Measurements from ENCODE around the gene PTPN11.

Gene PTPN11

DNA sequence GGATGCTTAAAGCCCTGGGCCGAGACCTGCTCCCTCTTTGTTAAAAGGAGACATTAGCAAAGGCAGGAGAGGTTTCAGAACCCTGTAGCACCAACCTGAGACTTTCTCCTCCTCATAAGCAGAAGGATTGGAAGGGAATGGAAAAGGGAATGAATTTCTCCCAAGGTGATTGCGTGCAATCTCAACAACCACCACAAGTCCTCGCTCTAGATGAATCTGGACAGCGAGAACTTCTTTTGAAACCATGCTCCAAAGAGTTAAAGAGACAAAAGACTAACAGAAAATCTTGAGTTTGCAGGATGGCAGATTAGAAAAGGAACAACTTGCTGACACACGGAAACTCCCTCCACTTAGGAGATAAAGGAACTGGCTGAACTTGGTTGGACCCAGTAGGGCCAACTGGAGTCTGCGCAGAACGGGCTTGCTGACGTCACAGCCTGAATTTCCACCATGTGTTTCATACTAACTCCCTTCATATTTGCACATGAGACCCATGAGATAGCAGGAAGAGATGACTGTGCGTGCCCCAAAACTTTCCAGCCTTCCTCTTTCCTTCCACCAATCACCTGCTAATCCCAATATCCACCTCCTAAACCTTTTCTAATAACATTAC lies 137.0 kb downstream of the PTPN11 start:
- H3K27ac ChIP-seq (ENCODE audit: low read length), result no peak overlapping the region
- TF ChIP-seq, protein P1, sequence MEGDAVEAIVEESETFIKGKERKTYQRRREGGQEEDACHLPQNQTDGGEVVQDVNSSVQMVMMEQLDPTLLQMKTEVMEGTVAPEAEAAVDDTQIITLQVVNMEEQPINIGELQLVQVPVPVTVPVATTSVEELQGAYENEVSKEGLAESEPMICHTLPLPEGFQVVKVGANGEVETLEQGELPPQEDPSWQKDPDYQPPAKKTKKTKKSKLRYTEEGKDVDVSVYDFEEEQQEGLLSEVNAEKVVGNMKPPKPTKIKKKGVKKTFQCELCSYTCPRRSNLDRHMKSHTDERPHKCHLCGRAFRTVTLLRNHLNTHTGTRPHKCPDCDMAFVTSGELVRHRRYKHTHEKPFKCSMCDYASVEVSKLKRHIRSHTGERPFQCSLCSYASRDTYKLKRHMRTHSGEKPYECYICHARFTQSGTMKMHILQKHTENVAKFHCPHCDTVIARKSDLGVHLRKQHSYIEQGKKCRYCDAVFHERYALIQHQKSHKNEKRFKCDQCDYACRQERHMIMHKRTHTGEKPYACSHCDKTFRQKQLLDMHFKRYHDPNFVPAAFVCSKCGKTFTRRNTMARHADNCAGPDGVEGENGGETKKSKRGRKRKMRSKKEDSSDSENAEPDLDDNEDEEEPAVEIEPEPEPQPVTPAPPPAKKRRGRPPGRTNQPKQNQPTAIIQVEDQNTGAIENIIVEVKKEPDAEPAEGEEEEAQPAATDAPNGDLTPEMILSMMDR (IDR thresholded peaks at IDR 0.05; ENCODE audit: low read length), result no peak
- no peak for TF ChIP-seq EZH2phosphoT487 (IDR thresholded peaks at IDR 0.05; ENCODE audit: low read length)
- no peak for TF ChIP-seq EZH2 (optimal IDR thresholded peaks at IDR 0.05; ENCODE audit: low read depth, low read length)
- H3K9me2 ChIP-seq (replicated peaks; ENCODE audit: insufficient read depth, low read length), result no peaks in the 10 kb centered on the region
- no peak overlapping the region for H3K9ac ChIP-seq (ENCODE audit: low read length)
- H3K27me3 ChIP-seq (replicated peaks; ENCODE audit: insufficient read depth, low read length), result no peaks in the 10 kb centered on the region
- no peak overlapping the region for H3K4me2 ChIP-seq (ENCODE audit: low read depth, low read length)
- H3K4me1 ChIP-seq (ENCODE audit: low read length), result no peaks in the 10 kb centered on the region
- no peaks in the 10 kb centered on the region for H3F3A ChIP-seq (ENCODE audit: insufficient read depth, low read length)
- no peak for DNase-seq
- no peaks in the 10 kb centered on the region for H4K20me1 ChIP-seq (ENCODE audit: insufficient read depth, low read length)
- no peaks in the 10 kb centered on the region for H3K79me2 ChIP-seq (ENCODE audit: low read length)
- no peak overlapping the region for H3K4me3 ChIP-seq (ENCODE audit: low read length)
- no peaks in the 10 kb centered on the region for H3K9me3 ChIP-seq (replicated peaks; ENCODE audit: insufficient read depth, low read length)
- H2AFZ ChIP-seq (ENCODE audit: low read length), result no peak overlapping the region
- no peaks in the 10 kb centered on the region for H3K36me3 ChIP-seq (replicated peaks; ENCODE audit: insufficient read depth, low read length)

DNA sequence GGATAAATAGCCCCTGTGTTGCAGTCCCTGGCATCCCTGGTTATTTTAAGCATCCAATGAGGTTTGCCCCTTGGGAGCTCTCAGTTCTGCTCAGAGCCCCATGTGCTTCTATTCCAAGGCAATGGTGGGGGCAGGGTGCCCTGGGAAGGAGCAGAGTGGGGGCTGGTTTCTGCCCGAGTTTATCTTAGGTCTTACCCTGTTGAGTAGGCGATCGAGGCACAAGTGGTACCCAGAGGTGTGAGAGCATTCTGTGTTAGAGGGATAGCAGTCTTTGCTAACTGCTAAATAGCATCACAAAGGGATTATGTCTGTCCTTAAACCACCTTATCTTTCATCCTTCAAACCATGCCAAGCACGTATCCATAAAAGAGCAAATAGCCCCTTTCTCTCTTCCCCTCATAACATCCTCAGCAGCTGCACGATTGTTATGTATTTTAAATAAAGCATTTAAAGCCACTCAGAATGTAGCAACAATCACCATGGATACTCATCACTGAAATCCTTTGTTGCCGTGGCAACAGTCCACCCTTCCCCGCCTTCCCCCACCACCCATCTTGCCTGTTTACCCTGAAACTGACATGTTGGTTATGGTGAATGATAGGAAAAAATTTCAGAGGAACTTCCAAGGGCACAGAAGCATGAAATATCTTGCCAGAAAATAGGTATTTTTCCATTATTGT lies 139.3 kb downstream of the PTPN11 start:
- Histone ChIP-seq H3K9me2 (replicated peaks; ENCODE audit: insufficient read depth, low read length) (no peaks in the 10 kb centered on the region), H3K4me1 (ENCODE audit: low read length) (no peaks in the 10 kb centered on the region), H4K20me1 (ENCODE audit: insufficient read depth, low read length) (no peaks in the 10 kb centered on the region), H3K9ac (ENCODE audit: low read length) (no peak overlapping the region), H3F3A (ENCODE audit: insufficient read depth, low read length) (no peaks in the 10 kb centered on the region), H3K79me2 (ENCODE audit: low read length) (no peaks in the 10 kb centered on the region), H3K4me3 (ENCODE audit: low read length) (no peak overlapping the region), H3K27me3 (replicated peaks; ENCODE audit: insufficient read depth, low read length) (no peaks in the 10 kb centered on the region), H2AFZ (ENCODE audit: low read length) (no peak overlapping the region), H3K9me3 (replicated peaks; ENCODE audit: insufficient read depth, low read length) (no peaks in the 10 kb centered on the region), H3K4me2 (ENCODE audit: low read depth, low read length) (no peak overlapping the region), H3K27ac (ENCODE audit: low read length) (no peak overlapping the region), H3K36me3 (replicated peaks; ENCODE audit: insufficient read depth, low read length) (no peaks in the 10 kb centered on the region)
- TF ChIP-seq, protein P1 (IDR thresholded peaks at IDR 0.05; ENCODE audit: low read length), result no peak
- TF ChIP-seq EZH2phosphoT487 (IDR thresholded peaks at IDR 0.05; ENCODE audit: low read length) (no peak), EZH2 (optimal IDR thresholded peaks at IDR 0.05; ENCODE audit: low read depth, low read length) (no peak)
- no peak for DNase-seq

All from MM.1S (cell line).